Measurements from ENCODE around the gene EPB41L3. TPM values are rescaled to one million over a fixed set of nuclear protein-coding genes. Genes with fewer than 3 reads are reported as not detected.

EPB41L3 gene
- polyA plus RNA-seq, 1 donor from 2014 or later, result 19.6 TPM

GRCh38 chr18:5414546-5414945, 129.3 kb downstream of the EPB41L3 start:
- Histone ChIP-seq H3K9me3 (ENCODE audit: low read length) (no peaks in the 10 kb centered on the region), H3K36me3 (ENCODE audit: insufficient read depth, low read length) (no peaks in the 10 kb centered on the region), H3K27ac (ENCODE audit: low read length) (peak overlapping the region; percentile 67), H3K9me2 (ENCODE audit: insufficient read depth, low read length) (no peaks in the 10 kb centered on the region), H3K27me3 (ENCODE audit: insufficient read depth, low read depth, low read length) (no peaks in the 10 kb centered on the region), H3F3A (ENCODE audit: insufficient read depth, low read length, poor library complexity, severe bottlenecking) (no peaks in the 10 kb centered on the region), H3K9ac (ENCODE audit: low read length) (peak overlapping the region; percentile 25), H2AFZ (ENCODE audit: low read depth, low read length) (no peak overlapping the region), H3K79me2 (replicated peaks; ENCODE audit: insufficient read depth, low read length) (no peaks in the 10 kb centered on the region), H3K4me3 (ENCODE audit: low read length) (peak overlapping the region; percentile 30), H3K4me2 (ENCODE audit: low read length) (peak overlapping the region; percentile 45), H4K20me1 (ENCODE audit: insufficient read depth) (no peaks in the 10 kb centered on the region)
- peak; percentile 53 for TF ChIP-seq SMC3 (conservative IDR thresholded peaks at IDR 0.05; ENCODE audit: poor library complexity)
- TF ChIP-seq REST (IDR thresholded peaks at IDR 0.05; ENCODE audit: borderline replicate concordance), result no peak
- TF ChIP-seq EP300 (conservative IDR thresholded peaks at IDR 0.05; ENCODE audit: poor library complexity, severe bottlenecking), result peak; percentile 36
- TF ChIP-seq TAF1 (IDR thresholded peaks at IDR 0.05; ENCODE audit: low read depth), result no peak
- peak; percentile 55 for TF ChIP-seq CTCF (IDR thresholded peaks at IDR 0.05; ENCODE audit: poor library complexity, severe bottlenecking)
- peak; percentile 22 for TF ChIP-seq POLR2AphosphoS5 (IDR thresholded peaks at IDR 0.05)
- no peak for TF ChIP-seq EZH2 (IDR thresholded peaks at IDR 0.05; ENCODE audit: borderline replicate concordance, insufficient read depth, low read length, poor library complexity, severe bottlenecking)
- TF ChIP-seq MXI1 (conservative IDR thresholded peaks at IDR 0.05; ENCODE audit: poor library complexity, severe bottlenecking), result no peak
- TF ChIP-seq RAD21 (conservative IDR thresholded peaks at IDR 0.05), result peak; percentile 22

- no peaks in the 10 kb centered on the region for H4K20me1 ChIP-seq (ENCODE audit: insufficient read depth)
- no peak overlapping the region for H3K27ac ChIP-seq (ENCODE audit: low read length)
- no peaks in the 10 kb centered on the region for H3F3A ChIP-seq (ENCODE audit: insufficient read depth, low read length, poor library complexity, severe bottlenecking)
- TF ChIP-seq TAF1 (IDR thresholded peaks at IDR 0.05; ENCODE audit: low read depth) (no peak), REST (IDR thresholded peaks at IDR 0.05; ENCODE audit: borderline replicate concordance) (no peak), EP300 (conservative IDR thresholded peaks at IDR 0.05; ENCODE audit: poor library complexity, severe bottlenecking) (no peak), EZH2 (IDR thresholded peaks at IDR 0.05; ENCODE audit: borderline replicate concordance, insufficient read depth, low read length, poor library complexity, severe bottlenecking) (no peak), MXI1 (conservative IDR thresholded peaks at IDR 0.05; ENCODE audit: poor library complexity, severe bottlenecking) (no peak), POLR2AphosphoS5 (IDR thresholded peaks at IDR 0.05) (no peak), CTCF (IDR thresholded peaks at IDR 0.05; ENCODE audit: poor library complexity, severe bottlenecking) (no peak), RAD21 (conservative IDR thresholded peaks at IDR 0.05) (no peak), SMC3 (conservative IDR thresholded peaks at IDR 0.05; ENCODE audit: poor library complexity) (no peak)
- H3K4me2 ChIP-seq (ENCODE audit: low read length), result no peak overlapping the region
- H3K9me2 ChIP-seq (ENCODE audit: insufficient read depth, low read length), result no peaks in the 10 kb centered on the region
- H3K9ac ChIP-seq (ENCODE audit: low read length), result no peak overlapping the region
- no peak overlapping the region for H2AFZ ChIP-seq (ENCODE audit: low read depth, low read length)
- H3K27me3 ChIP-seq (ENCODE audit: insufficient read depth, low read depth, low read length), result no peaks in the 10 kb centered on the region
- H3K79me2 ChIP-seq (replicated peaks; ENCODE audit: insufficient read depth, low read length), result no peaks in the 10 kb centered on the region
- H3K9me3 ChIP-seq (ENCODE audit: low read length), result no peaks in the 10 kb centered on the region
- no peak overlapping the region for H3K4me3 ChIP-seq (ENCODE audit: low read length)
- H3K36me3 ChIP-seq (ENCODE audit: insufficient read depth, low read length), result no peaks in the 10 kb centered on the region
These were observed 130.3 kb downstream of the EPB41L3 start for GRCh38 chr18:5413447-5413846.

Measured in neural cell (in vitro differentiated cells).